NCI-H1694 treated with DMSO at 0.1 percent for 48 hours (cell line): ENCODE data around the gene AK9.
"Not testable (repeated sequence)": the region's sequence is repeated elsewhere in the genome, so short reads cannot be mapped to it uniquely, and the experiment has no call there.

Experiments
- DNase-seq: peaks from one replicate; lab custom pipeline; 2025; lab: John Stamatoyannopoulos, UW

AK9 gene

GRCh38 chr6:109478841-109479624 lies 212.0 kb downstream of the AK9 start:
- DNase-seq, result no peak

- DNase-seq, result no peak
Measured at GRCh38 chr6:109478222-109478805, 212.7 kb downstream of the AK9 start.

- DNase-seq, result no peak
Measured at GRCh38 chr6:109477725-109478124, 213.3 kb downstream of the AK9 start.

GRCh38 chr6:109477184-109477583 lies 213.8 kb downstream of the AK9 start:
- DNase-seq, result no peak

- no peak for DNase-seq
Measured at GRCh38 chr6:109475625-109476024, 215.4 kb downstream of the AK9 start.

GRCh38 chr6:109474995-109475394 lies 216.0 kb downstream of the AK9 start:
- DNase-seq, result no peak

GRCh38 chr6:109473120-109473519 lies 217.9 kb downstream of the AK9 start:
- no peak for DNase-seq

GRCh38 chr6:109472132-109472995 lies 218.6 kb downstream of the AK9 start:
- DNase-seq, result no peak

GRCh38 chr6:109471105-109471810 lies 219.7 kb downstream of the AK9 start:
- no peak for DNase-seq

GRCh38 chr6:109469591-109470189 lies 221.3 kb downstream of the AK9 start:
- no peak for DNase-seq

- DNase-seq, result no peak
Measured at GRCh38 chr6:109467696-109468095, 223.3 kb downstream of the AK9 start.

- no peak for DNase-seq
Measured at GRCh38 chr6:109466212-109466923, 224.6 kb downstream of the AK9 start.

GRCh38 chr6:109465772-109466171 lies 225.2 kb downstream of the AK9 start:
- DNase-seq, result no peak

- DNase-seq, result no peak
Measured at GRCh38 chr6:109461733-109462526, 229.1 kb downstream of the AK9 start.

GRCh38 chr6:109461205-109461604 lies 229.8 kb downstream of the AK9 start:
- not testable (repeated sequence) for DNase-seq

GRCh38 chr6:109460161-109460829 lies 230.7 kb downstream of the AK9 start:
- no peak for DNase-seq

GRCh38 chr6:109458774-109459531 lies 232.0 kb downstream of the AK9 start:
- no peak for DNase-seq

- DNase-seq, result no peak
Measured at GRCh38 chr6:109457562-109457996, 233.4 kb downstream of the AK9 start.
